Epithelial cell of proximal tubule (primary cell): ENCODE data around the gene HLA-DPB1. TPM values are rescaled to one million over a fixed set of nuclear protein-coding genes. Genes with fewer than 3 reads are reported as not detected.
A peak's percentile ranks its signal among the peaks of the same experiment; 100 is the strongest.

Experiments
- DNase-seq: peaks from one replicate; pipeline ENCODE4 v3.0.0-alpha.2; 2011; ENCODE audit warnings: low read depth
- H3K4me3 ChIP-seq: 2 replicates; pipeline ENCODE4 v1.5.1; 2011; ENCODE audit warnings: low read depth, mild to moderate bottlenecking, low read length
- CTCF ChIP-seq: conservative IDR thresholded peaks from 2 replicates; pipeline ENCODE4 v1.5.1; 2012; ENCODE audit warnings: low read depth, mild to moderate bottlenecking, low read length
- total RNA-seq: library from RNA; depleted of rRNA; stranded (reverse); fragments of >200 nt; gene quantifications from 2 replicates; pipeline ENCODE4 v1.2.3, GENCODE V29; 2015

The HLA-DPB1 gene
- total RNA-seq, 1 donor from 2014 or later = 52.3 TPM

DNA sequence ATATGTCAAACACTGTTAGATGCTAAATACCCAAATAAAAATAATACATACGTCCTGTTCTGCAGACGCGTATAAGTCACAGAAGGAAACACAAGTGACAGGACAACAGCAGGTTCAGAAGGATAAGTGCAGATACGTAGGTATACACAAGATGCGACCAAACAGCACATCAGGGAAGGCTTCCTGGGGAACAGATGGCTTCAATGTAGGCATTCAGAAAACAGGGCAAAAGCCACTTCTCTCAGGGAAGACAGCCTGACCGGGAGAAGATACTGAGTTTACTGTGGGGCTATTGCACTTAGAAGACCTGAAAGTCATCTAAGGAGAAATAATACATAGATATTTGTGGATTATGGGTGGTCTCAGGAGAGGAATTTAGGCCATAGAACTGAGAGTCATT, 4.2 kb upstream of the HLA-DPB1 start:
- no peak for TF ChIP-seq CTCF
- DNase-seq = no peak
- no peak overlapping the region for H3K4me3 ChIP-seq

- H3K4me3 ChIP-seq = no peak overlapping the region
- TF ChIP-seq CTCF = no peak
- no peak for DNase-seq
Measured at GRCh38 chr6:33072508-33073100, 3.2 kb upstream of the HLA-DPB1 start.

- TF ChIP-seq CTCF = no peak
- peak within 1 kb of the TSS; percentile 35 for H3K4me3 ChIP-seq
- DNase-seq = no peak
Measured at GRCh38 chr6:33073431-33073871, 2.3 kb upstream of the HLA-DPB1 start, which contains the start of gene HLA-DPA1. TSS of gene HLA-DPA1 (minus strand) at chr6:33073649.

DNA sequence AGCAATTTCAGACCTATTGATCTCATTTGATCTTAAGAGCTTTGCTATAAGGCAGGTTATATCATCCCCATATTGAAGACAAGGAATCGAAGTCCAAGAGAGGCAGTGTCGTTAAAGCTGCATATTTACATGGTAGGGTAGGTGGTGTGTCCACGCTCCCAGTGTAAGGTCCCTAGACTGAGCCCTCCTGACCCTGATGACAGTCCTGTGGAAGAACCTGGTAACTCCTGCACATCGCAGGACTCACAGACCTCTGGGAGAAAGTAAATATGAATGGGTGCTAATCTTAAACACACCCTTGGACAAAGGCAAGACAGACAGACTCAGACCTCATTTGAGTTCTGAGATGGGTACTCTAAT, 602 bp upstream of the HLA-DPB1 start:
- no peak for TF ChIP-seq CTCF
- no peak overlapping the region for H3K4me3 ChIP-seq
- no peak for DNase-seq

- TF ChIP-seq CTCF = no peak
- H3K4me3 ChIP-seq = no peak overlapping the region
- no peak for DNase-seq
Measured at GRCh38 chr6:33076406-33076934, 680 bp downstream of the HLA-DPB1 start.

GRCh38 chr6:33077908-33078307, 2.1 kb downstream of the HLA-DPB1 start:
- no peak overlapping the region for H3K4me3 ChIP-seq
- DNase-seq = no peak
- TF ChIP-seq CTCF = no peak

DNA sequence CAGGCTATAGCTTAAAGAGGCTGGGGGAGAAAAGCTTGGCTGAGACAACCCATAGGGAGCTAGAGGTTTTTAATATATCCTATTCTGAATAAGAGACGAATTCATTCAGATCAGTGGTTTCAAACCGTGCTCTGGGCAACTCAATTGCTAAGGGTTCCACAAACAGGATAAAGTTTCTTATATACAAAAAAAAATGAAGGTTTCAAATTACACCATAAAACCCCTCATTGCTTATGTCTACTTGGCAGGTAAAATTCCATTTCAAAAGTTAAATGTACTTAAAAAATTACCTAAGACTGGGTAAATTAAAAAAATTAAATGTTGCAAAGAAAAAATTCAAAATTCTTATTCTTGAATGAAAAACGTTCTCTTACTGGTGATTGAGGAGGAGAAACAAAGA, 2.7 kb downstream of the HLA-DPB1 start:
- no peak for TF ChIP-seq CTCF
- no peak for DNase-seq
- no peak overlapping the region for H3K4me3 ChIP-seq
